Neural cell (in vitro differentiated cells): Measurements from ENCODE around the gene RYR2. TPM values are rescaled to one million over a fixed set of nuclear protein-coding genes. Genes with fewer than 3 reads are reported as not detected.

ENCODE experiments used
- H2AFZ ChIP-seq: fragments of 200-600, 300-800 bp; sonication (generic), shearing (Covaris generic); 2 replicates; pipeline ENCODE4 v1.6.0; 2014; ENCODE audit warnings: low read depth, mild to moderate bottlenecking, antibody characterized with exemption, low read length, moderate library complexity
- H3F3A ChIP-seq: fragments of 200-600 bp; shearing (Covaris generic); 2 replicates; pipeline ENCODE4 v1.6.1; 2016; ENCODE audit warnings: mild to moderate bottlenecking, moderate library complexity, mixed read lengths, antibody characterized with exemption, low read length; ENCODE audit not compliant: insufficient read depth, poor library complexity, severe bottlenecking
- H3K27ac ChIP-seq: fragments of 200-600, 300-800 bp; sonication (generic), shearing (Covaris generic); 2 replicates; pipeline ENCODE4 v1.5.1; 2014; ENCODE audit warnings: mild to moderate bottlenecking, low read length, moderate library complexity
- H3K27me3 ChIP-seq: fragments of 300-800, 200-600 bp; sonication (generic), shearing (Covaris generic); 2 replicates; pipeline ENCODE4 v1.6.0; 2014; ENCODE audit warnings: mild to moderate bottlenecking, low read depth, low read length, moderate library complexity; ENCODE audit not compliant: insufficient read depth
- H3K36me3 ChIP-seq: fragments of 300-800, 200-600 bp; sonication (generic), shearing (Covaris generic); 2 replicates; pipeline ENCODE4 v1.5.1; 2014; ENCODE audit warnings: mild to moderate bottlenecking, antibody characterized with exemption, low read length, moderate library complexity; ENCODE audit not compliant: insufficient read depth
- H3K4me2 ChIP-seq: fragments of 300-800, 200-600 bp; sonication (generic), shearing (Covaris generic); 2 replicates; pipeline ENCODE4 v1.6.0; 2014; ENCODE audit warnings: mild to moderate bottlenecking, low read length
- H3K4me3 ChIP-seq: fragments of 300-800, 200-600 bp; sonication (generic), shearing (Covaris generic); 2 replicates; pipeline ENCODE4 v1.5.1; 2014; ENCODE audit warnings: mild to moderate bottlenecking, low read length, moderate library complexity
- H3K79me2 ChIP-seq: fragments of 200-600 bp; shearing (Covaris generic); replicated peaks from 2 replicates; pipeline ENCODE4 v1.6.0; 2014; ENCODE audit warnings: mild to moderate bottlenecking, low read length, moderate library complexity; ENCODE audit not compliant: insufficient read depth
- H3K9ac ChIP-seq: fragments of 300-800, 200-600 bp; sonication (generic), shearing (Covaris generic); 2 replicates; pipeline ENCODE4 v1.6.1; 2016; ENCODE audit warnings: mild to moderate bottlenecking, low read length, mixed read lengths
- H3K9me2 ChIP-seq: fragments of 200-600 bp; shearing (Covaris generic); 2 replicates; pipeline ENCODE4 v1.6.1; 2016; ENCODE audit warnings: mild to moderate bottlenecking, low read length, mixed read lengths; ENCODE audit not compliant: insufficient read depth
- H3K9me3 ChIP-seq: fragments of 200-600, 300-800 bp; sonication (generic), shearing (Covaris generic); 2 replicates; pipeline ENCODE4 v1.6.1; 2016; ENCODE audit warnings: mild to moderate bottlenecking, mixed run types, low read length, moderate library complexity, mixed read lengths
- H4K20me1 ChIP-seq: fragments of 200-600 bp; shearing (Covaris generic); 2 replicates; pipeline ENCODE4 v1.6.1; 2016; ENCODE audit warnings: mild to moderate bottlenecking, mixed run types; ENCODE audit not compliant: insufficient read depth
- CTCF ChIP-seq: fragments of 450-650 bp; IDR thresholded peaks from 2 replicates; pipeline ENCODE4 v1.5.1; 2014; ENCODE audit warnings: antibody characterized with exemption, mild to moderate bottlenecking, moderate library complexity; ENCODE audit not compliant: poor library complexity, severe bottlenecking
- EP300 ChIP-seq: fragments of 450-650 bp; conservative IDR thresholded peaks from 2 replicates; pipeline ENCODE4 v1.6.1; 2014; ENCODE audit warnings: antibody characterized with exemption, mild to moderate bottlenecking, moderate library complexity; ENCODE audit not compliant: poor library complexity, severe bottlenecking
- EZH2 ChIP-seq: fragments of 200-600, 300-800 bp; shearing (Covaris generic), sonication (generic); IDR thresholded peaks from 2 replicates; pipeline ENCODE4 v1.6.1; 2014; ENCODE audit warnings: antibody characterized with exemption, low read length, borderline replicate concordance, mild to moderate bottlenecking; ENCODE audit not compliant: insufficient read depth, poor library complexity, severe bottlenecking
- MXI1 ChIP-seq: fragments of 450-650 bp; conservative IDR thresholded peaks from 2 replicates; pipeline ENCODE4 v1.6.1; 2014; ENCODE audit warnings: antibody characterized with exemption, mild to moderate bottlenecking; ENCODE audit not compliant: poor library complexity, severe bottlenecking
- POLR2AphosphoS5 ChIP-seq: IDR thresholded peaks from 2 replicates; pipeline ENCODE4 v1.6.1; 2012
- RAD21 ChIP-seq: fragments of 450-650 bp; conservative IDR thresholded peaks from 2 replicates; pipeline ENCODE4 v1.6.1; 2014; ENCODE audit warnings: antibody characterized with exemption, mild to moderate bottlenecking, moderate library complexity
- REST ChIP-seq: IDR thresholded peaks from 2 replicates; pipeline ENCODE4 v1.6.1; 2012; ENCODE audit warnings: borderline replicate concordance
- SMC3 ChIP-seq: fragments of 450-650 bp; conservative IDR thresholded peaks from 2 replicates; pipeline ENCODE4 v1.6.1; 2014; ENCODE audit warnings: antibody characterized with exemption, mild to moderate bottlenecking, moderate library complexity; ENCODE audit not compliant: poor library complexity
- TAF1 ChIP-seq: IDR thresholded peaks from 2 replicates; pipeline ENCODE4 v1.6.1; 2012; ENCODE audit warnings: low read depth
- polyA plus RNA-seq: library from polyadenylated mRNA; depleted of rRNA; stranded (reverse); fragments of >200 nt; gene quantifications from 2 replicates; pipeline ENCODE4 v1.2.3, GENCODE V29; 2014

RYR2 gene
- polyA plus RNA-seq, 1 donor from 2014 or later: 3.8 TPM

GRCh38 chr1:237565236-237565635, 523.3 kb downstream of the RYR2 start:
- Histone ChIP-seq H4K20me1 (no peaks in the 10 kb centered on the region), H3K9me2 (no peaks in the 10 kb centered on the region), H3K27me3 (no peaks in the 10 kb centered on the region), H3F3A (no peaks in the 10 kb centered on the region), H3K9ac (no peak overlapping the region), H3K36me3 (no peaks in the 10 kb centered on the region), H3K79me2 (no peaks in the 10 kb centered on the region), H3K4me2 (no peak overlapping the region), H3K4me3 (no peak overlapping the region), H3K9me3 (no peaks in the 10 kb centered on the region), H3K27ac (no peak overlapping the region), H2AFZ (no peak overlapping the region)
- TF ChIP-seq EP300: no peak
- no peak for TF ChIP-seq MXI1
- no peak for TF ChIP-seq REST
- no peak for TF ChIP-seq CTCF
- TF ChIP-seq POLR2AphosphoS5: no peak
- TF ChIP-seq TAF1: no peak
- no peak for TF ChIP-seq SMC3

- TF ChIP-seq EZH2 (no peak), POLR2AphosphoS5 (no peak), RAD21 (no peak), REST (no peak), SMC3 (no peak), TAF1 (no peak), EP300 (no peak), MXI1 (no peak), CTCF (no peak)
- Histone ChIP-seq H3K36me3 (no peaks in the 10 kb centered on the region), H3K9me3 (no peaks in the 10 kb centered on the region)
Measured at GRCh38 chr1:237566581-237566980, 524.6 kb downstream of the RYR2 start.

More at GRCh38 chr1:237566581-237566980, 524.6 kb downstream of the RYR2 start:
- H3K9me2 ChIP-seq: no peaks in the 10 kb centered on the region
- H3K27me3 ChIP-seq: no peaks in the 10 kb centered on the region
- no peaks in the 10 kb centered on the region for H3F3A ChIP-seq
- H3K27ac ChIP-seq: no peak overlapping the region
- no peak overlapping the region for H3K9ac ChIP-seq
- H3K4me3 ChIP-seq: no peak overlapping the region
- H3K79me2 ChIP-seq: no peaks in the 10 kb centered on the region
- no peaks in the 10 kb centered on the region for H4K20me1 ChIP-seq
- no peak overlapping the region for H3K4me2 ChIP-seq
- no peak overlapping the region for H2AFZ ChIP-seq
